K562 (cell line): ENCODE measurements around the gene ZNF462. TPM values are rescaled to one million over a fixed set of nuclear protein-coding genes. Genes with fewer than 3 reads are reported as not detected.

ENCODE experiments used
- ATAC-seq: fragments of 200-7000 bp; cut with Tn5 transposase; 3 replicates; pipeline ENCODE4 v1.9.1; 2020; ENCODE audit warnings: moderate library complexity
- BruUV-seq: library from RNA; stranded (reverse); fragments of 400-500 nt; replicated peaks from 2 replicates; lab custom pipeline; 2021; lab: Mats Ljungman, UMichigan
- CTCF ChIA-PET: fragments of 300-600 bp; formaldehyde crosslinking; extraction: SDS; loops from one replicate; lab custom pipeline; 2021; ENCODE audit warnings: low intra/inter-chr PET ratio; lab: Yijun Ruan, JAX
- POLR2A ChIA-PET: fragments of 300-600, 350-650 bp; sonication (Branson Sonifier 250); formaldehyde crosslinking; extraction: SDS; loops from one replicate; lab custom pipeline; 2021; ENCODE audit warnings: antibody characterized with exemption, inconsistent platforms; lab: Yijun Ruan, JAX
- DNase-seq, 4 experiments: peaks; one replicate each; pipeline versions ENCODE4 v3.0.0 to v3.0.0-alpha.2; 2011 to 2018; ENCODE audit warnings: low spot score in 3 of 4, mixed read lengths in 3 of 4; ENCODE audit errors: extremely low read depth in 1 of 4
- FAIRE-seq: peaks from 2 replicates; lab custom pipeline; 2011; peaks lifted over from hg19 to GRCh38; lab: Jason Lieb, UNC
- H2AFZ ChIP-seq: 2 replicates; pipeline ENCODE4 v1.6.0; 2011; ENCODE audit warnings: low read depth, low read length, control low read depth, inconsistent platforms
- H3K27ac ChIP-seq: fragments of 200-600 bp; 3 replicates; pipeline ENCODE4 v1.8.0; 2011; ENCODE audit warnings: low read depth, mild to moderate bottlenecking, control low read depth, inconsistent platforms, low read length, moderate library complexity, mixed read lengths; ENCODE audit errors: extremely low read depth
- H3K27me3 ChIP-seq, 2 experiments: fragments of 300-600 bp in 1 of 2; 2 replicates in 1 of 2; 3 replicates in 1 of 2; pipeline versions ENCODE4 v1.6.0 to v1.8.0; 2011; ENCODE audit warnings: inconsistent platforms in 2 of 2, low read length in 2 of 2, mild to moderate bottlenecking in 1 of 2, mixed read lengths in 1 of 2, moderate library complexity in 1 of 2; ENCODE audit not compliant: control insufficient read depth in 2 of 2, insufficient read depth in 2 of 2
- H3K36me3 ChIP-seq: fragments of 300-600 bp; 3 replicates; pipeline ENCODE4 v1.8.0; 2011; ENCODE audit warnings: mild to moderate bottlenecking, low read length, inconsistent platforms; ENCODE audit not compliant: control insufficient read depth, insufficient read depth
- H3K4me1 ChIP-seq, 2 experiments: fragments of 200-600 bp in 1 of 2; replicated peaks in 1 of 2; 2 replicates in 1 of 2; 3 replicates in 1 of 2; pipeline versions ENCODE4 v1.5.1 to v1.8.0; 2011; ENCODE audit warnings: inconsistent platforms in 2 of 2, low read length in 2 of 2, mild to moderate bottlenecking in 1 of 2, mixed read lengths in 1 of 2, moderate library complexity in 1 of 2; ENCODE audit not compliant: control insufficient read depth in 2 of 2, insufficient read depth in 2 of 2
- H3K4me2 ChIP-seq: 2 replicates; pipeline ENCODE4 v1.6.1; 2011; ENCODE audit warnings: low read length, control low read depth, inconsistent platforms, mixed read lengths; ENCODE audit not compliant: insufficient read depth
- H3K4me3 ChIP-seq: fragments of 200-600 bp; sonication (generic), shearing (Covaris generic); 2 replicates; pipeline ENCODE4 v1.5.1; 2016; ENCODE audit warnings: control low read depth, inconsistent platforms
- H3K79me2 ChIP-seq: fragments of 200-600 bp; 3 replicates; pipeline ENCODE4 v1.8.0; 2011; ENCODE audit warnings: low read length, inconsistent platforms; ENCODE audit not compliant: control insufficient read depth, insufficient read depth
- H3K9ac ChIP-seq, 2 experiments: 2 replicates each; pipeline versions ENCODE4 v1.6.0 to v1.6.1; 2011; ENCODE audit warnings: low read depth in 2 of 2, low read length in 2 of 2, control low read depth in 1 of 2, inconsistent platforms in 1 of 2, mild to moderate bottlenecking in 1 of 2, mixed read lengths in 1 of 2; ENCODE audit not compliant: insufficient read depth in 1 of 2
- H3K9me1 ChIP-seq: one replicate; pipeline ENCODE4 v1.6.0; 2011; ENCODE audit warnings: inconsistent platforms, mild to moderate bottlenecking, low read length, moderate library complexity; ENCODE audit not compliant: control insufficient read depth, insufficient read depth
- H3K9me3 ChIP-seq: replicated peaks from 2 replicates; pipeline ENCODE4 v1.5.1; 2011; ENCODE audit warnings: low read depth, low read length, inconsistent platforms; ENCODE audit not compliant: control insufficient read depth, insufficient read depth
- H4K20me1 ChIP-seq: replicated peaks from 2 replicates; pipeline ENCODE4 v1.6.1; 2011; ENCODE audit warnings: low read length, inconsistent platforms, mixed read lengths; ENCODE audit not compliant: control insufficient read depth, insufficient read depth
- ATF7 ChIP-seq: fragments of 450-650 bp; IDR thresholded peaks from 2 replicates; pipeline ENCODE4 v1.7.1; 2014; ENCODE audit warnings: mild to moderate bottlenecking, moderate library complexity
- EWSR1 ChIP-seq: fragments of 450-650 bp; IDR thresholded peaks from 2 replicates; pipeline ENCODE4 v1.6.1; 2018; ENCODE audit warnings: borderline replicate concordance, mild to moderate bottlenecking, low read depth, moderate library complexity; ENCODE audit not compliant: partially characterized antibody
- HOXB6 ChIP-seq: fragments of 250-450 bp; sonication (Bioruptor Pico); IDR thresholded peaks from 2 replicates; pipeline ENCODE4 v1.5.1; 2022; ENCODE audit warnings: mild to moderate bottlenecking, borderline replicate concordance
- MYNN ChIP-seq, 2 experiments: sonication (generic); formaldehyde crosslinking in 1 of 2; IDR thresholded peaks; 2 replicates each; pipeline versions ENCODE4 v1.5.0 to v1.6.1; 2016 to 2020; ENCODE audit warnings: antibody characterized with exemption in 1 of 2, missing genetic modification reagents in 1 of 2
- PKNOX1 ChIP-seq: fragments of 450-650 bp; IDR thresholded peaks from 2 replicates; pipeline ENCODE4 v1.6.1; 2016
- RHOXF2B ChIP-seq: fragments of 250-450 bp; sonication (Bioruptor Pico); conservative IDR thresholded peaks from 2 replicates; pipeline ENCODE4 v1.5.1; 2021
- SPI1 ChIP-seq: IDR thresholded peaks from 2 replicates; pipeline ENCODE4 v1.6.1; 2011; ENCODE audit warnings: low read depth, low read length, control low read depth, borderline replicate concordance
- STAT6 ChIP-seq: sonication (generic); formaldehyde crosslinking; IDR thresholded peaks from 2 replicates; pipeline ENCODE4 v1.8.1; 2023; ENCODE audit warnings: mild to moderate bottlenecking, missing genetic modification reagents
- TCFL5 ChIP-seq: fragments of 250-450 bp; sonication (Bioruptor Pico); conservative IDR thresholded peaks from 2 replicates; pipeline ENCODE4 v1.6.1; 2021; ENCODE audit warnings: mild to moderate bottlenecking, moderate library complexity, matching md5 sums
- THRA ChIP-seq: fragments of 450-650 bp; IDR thresholded peaks from 2 replicates; pipeline ENCODE4 v1.6.1; 2017; ENCODE audit warnings: mild to moderate bottlenecking, moderate library complexity
- THRB ChIP-seq: fragments of 450-650 bp; formaldehyde crosslinking; conservative IDR thresholded peaks from 2 replicates; pipeline ENCODE4 v1.4.0; 2022; ENCODE audit warnings: mild to moderate bottlenecking, missing genetic modification characterization
- ZNF184 ChIP-seq: sonication (generic); formaldehyde crosslinking; IDR thresholded peaks from 2 replicates; pipeline ENCODE4 v1.5.0; 2020; ENCODE audit warnings: missing genetic modification reagents
- WGBS: fragments of 100-300 bp; shearing (Covaris generic); methylation state at CpG from one replicate; pipeline ENCODE4 v1.1.6; 2016; ENCODE audit warnings: low coverage, mixed read lengths; ENCODE audit not compliant: insufficient coverage; ENCODE audit errors: missing lambda C conversion rate; 5-methylcytosine and 5-hydroxymethylcytosine counted together
- in situ Hi-C: fragments of 300-500 bp; cut with MboI; formaldehyde crosslinking; loops from 4 replicates; pipeline ENCODE4 v1.15.0; 2018; ENCODE audit warnings: inconsistent platforms, mixed read lengths
- intact Hi-C: fragments of 100-400 bp; cut with micrococcal nuclease; formaldehyde crosslinking; loops from 2 replicates; pipeline ENCODE4 v1.14.2; 2022
- polyA plus RNA-seq, 8 experiments: library from polyadenylated mRNA; depleted of rRNA in 4 of 8; stranded (reverse) in 5 of 8; unstranded in 3 of 8; fragments of >200 nt; fragmentation: Nextera tagmentation in 2 of 8; fragmentation: Illumina TruSeq in 1 of 8; extraction: Ambion mirVana in 2 of 8; extraction: Trizol in 1 of 8; gene quantifications; 2 replicates each; pipeline versions ENCODE4 v1.2.1 to v1.2.3, GENCODE V29; 2011 to 2014; ENCODE audit warnings: inconsistent platforms in 1 of 8, missing spikeins in 1 of 8
- total RNA-seq, 7 experiments: library from RNA; depleted of rRNA in 6 of 7; stranded (reverse); fragments of >200 nt in 6 of 7; fragmentation: Illumina TruSeq in 2 of 7; extraction: Trizol in 2 of 7; gene quantifications; 2 replicates each; pipeline versions ENCODE4 v1.2.1 to v1.2.3, GENCODE V29; 2011 to 2021; ENCODE audit warnings: low replicate concordance in 1 of 7
- TF ChIP-seq, protein P1 (sequence below): sonication (generic); formaldehyde crosslinking; IDR thresholded peaks from 2 replicates; pipeline ENCODE4 v1.4.0; 2020; ENCODE audit warnings: mild to moderate bottlenecking, missing genetic modification reagents

Gene ZNF462
- total and polyA plus RNA-seq, 9 of the 15 experiments (the other 6 are each of a cell fraction or from before 2014, with no cell fraction given): 0.20 TPM; not detected in 8

DNA sequence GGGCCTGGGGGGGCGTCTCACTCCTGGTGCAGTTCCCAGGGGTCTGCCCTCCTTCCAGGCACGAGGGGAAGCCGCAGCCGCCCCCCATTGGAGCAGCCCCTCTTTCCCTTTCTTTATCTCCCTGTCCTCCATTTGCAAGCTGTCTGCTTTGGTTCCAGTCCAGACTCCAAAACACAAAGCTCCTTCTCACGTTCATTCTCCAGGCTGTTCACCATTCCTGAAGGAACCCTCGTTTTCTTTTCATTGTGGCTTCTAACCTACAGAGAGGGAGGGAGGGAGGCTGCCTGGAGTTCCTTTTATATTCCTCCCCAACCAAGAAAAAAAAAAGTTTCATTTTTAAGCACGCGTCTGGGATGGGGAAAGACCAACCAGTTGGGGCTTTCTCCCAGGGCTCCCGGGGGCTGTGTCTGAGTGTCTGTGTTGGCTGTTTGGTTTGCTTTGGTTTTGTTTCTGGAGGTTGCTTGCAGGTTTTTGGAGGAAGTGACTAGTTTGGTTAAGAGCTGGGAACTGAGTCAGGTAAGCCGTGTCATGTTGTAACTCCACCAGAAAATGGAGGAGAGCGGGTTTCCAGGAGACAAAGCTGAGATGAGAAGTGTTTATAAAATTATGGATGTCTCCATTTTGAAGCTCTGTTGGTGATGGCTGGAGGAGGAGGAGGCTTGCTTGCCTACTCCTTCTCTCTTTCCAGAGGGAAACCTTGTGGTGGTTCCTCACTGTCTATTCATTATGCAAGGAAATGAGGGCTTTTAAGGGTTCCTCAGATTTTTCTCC lies 1.6 kb downstream of the ZNF462 start:
- Histone ChIP-seq H3K4me1 (no peaks in the 10 kb centered on the region), H3K9me1 (no peaks in the 10 kb centered on the region), H3K27me3 (peaks cover 0 to 8% of the 10 kb centered on the region in 2 experiments; a peak in 2 of 5 replicates), H3K9me3 (no peaks in the 10 kb centered on the region), H3K79me2 (no peaks in the 10 kb centered on the region), H3K27ac (no peak overlapping the region), H3K4me3 (no peak overlapping the region), H3K4me2 (no peak overlapping the region), H4K20me1 (no peaks in the 10 kb centered on the region), H3K9ac (no peak overlapping the region), H3K36me3 (no peaks in the 10 kb centered on the region), H2AFZ (no peak overlapping the region)
- POLR2A ChIA-PET: interaction anchor here (0.6 kb wide), 1 partner anchor 524 kb away, joined by 3 read pairs; no protein-coding TSS in a partner anchor
- BruUV-seq: no TSS peak
- ATAC-seq: no peak
- CTCF ChIA-PET: no interaction called here
- DNase-seq: no peak
- intact Hi-C loops: no loop called here
- in situ Hi-C loops: no loop called here
- WGBS: under 1% methylated on average over 10 of the region's 11 CpGs
- FAIRE-seq: no peak
- no peak for TF ChIP-seq SPI1
- no peak for TF ChIP-seq HOXB6 (CRISPR knock-in tag)
- TF ChIP-seq, protein P1, sequence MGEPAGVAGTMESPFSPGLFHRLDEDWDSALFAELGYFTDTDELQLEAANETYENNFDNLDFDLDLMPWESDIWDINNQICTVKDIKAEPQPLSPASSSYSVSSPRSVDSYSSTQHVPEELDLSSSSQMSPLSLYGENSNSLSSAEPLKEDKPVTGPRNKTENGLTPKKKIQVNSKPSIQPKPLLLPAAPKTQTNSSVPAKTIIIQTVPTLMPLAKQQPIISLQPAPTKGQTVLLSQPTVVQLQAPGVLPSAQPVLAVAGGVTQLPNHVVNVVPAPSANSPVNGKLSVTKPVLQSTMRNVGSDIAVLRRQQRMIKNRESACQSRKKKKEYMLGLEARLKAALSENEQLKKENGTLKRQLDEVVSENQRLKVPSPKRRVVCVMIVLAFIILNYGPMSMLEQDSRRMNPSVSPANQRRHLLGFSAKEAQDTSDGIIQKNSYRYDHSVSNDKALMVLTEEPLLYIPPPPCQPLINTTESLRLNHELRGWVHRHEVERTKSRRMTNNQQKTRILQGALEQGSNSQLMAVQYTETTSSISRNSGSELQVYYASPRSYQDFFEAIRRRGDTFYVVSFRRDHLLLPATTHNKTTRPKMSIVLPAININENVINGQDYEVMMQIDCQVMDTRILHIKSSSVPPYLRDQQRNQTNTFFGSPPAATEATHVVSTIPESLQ (CRISPR knock-in tag): no peak
- no peak for TF ChIP-seq PKNOX1
- TF ChIP-seq ATF7: no peak
- TF ChIP-seq THRA: no peak
- TF ChIP-seq ZNF184 (CRISPR knock-in tag): no peak
- TF ChIP-seq MYNN (IDR thresholded peaks at IDR 0.05): no peak
- no peak for TF ChIP-seq MYNN (CRISPR knock-in tag; IDR thresholded peaks at IDR 0.05)
- TF ChIP-seq RHOXF2B (CRISPR knock-in tag): no peak
- TF ChIP-seq EWSR1: no peak
- no peak for TF ChIP-seq STAT6 (CRISPR knock-in tag)
- TF ChIP-seq TCFL5 (CRISPR knock-in tag): no peak
- TF ChIP-seq THRB (CRISPR knock-in tag): no peak
